Parathyroid adenoma (tissue), 2 donors: ENCODE measurements around the gene CD109.

ENCODE experiments used
- H2AFZ ChIP-seq: fragments of 300-600 bp; sonication (generic); one replicate; pipeline ENCODE4 v1.7.0; 2017; ENCODE audit warnings: antibody characterized with exemption, mild to moderate bottlenecking
- H3K27ac ChIP-seq: fragments of 300-600 bp; sonication (generic); one replicate; pipeline ENCODE4 v1.7.0; 2017
- H3K27me3 ChIP-seq: fragments of 300-600 bp; sonication (generic); one replicate; pipeline ENCODE4 v1.7.0; 2017; ENCODE audit warnings: low read length; ENCODE audit not compliant: control insufficient read depth, insufficient read depth
- H3K36me3 ChIP-seq: fragments of 300-600 bp; sonication (generic); one replicate; pipeline ENCODE4 v1.7.0; 2017; ENCODE audit warnings: low read length; ENCODE audit not compliant: control insufficient read depth, insufficient read depth
- H3K4me1 ChIP-seq: fragments of 300-600 bp; sonication (generic); one replicate; pipeline ENCODE4 v1.7.0; 2017; ENCODE audit warnings: control low read depth
- H3K4me2 ChIP-seq: fragments of 300-600 bp; sonication (generic); one replicate; pipeline ENCODE4 v1.7.0; 2017; ENCODE audit warnings: low read length
- H3K4me3 ChIP-seq: fragments of 300-600 bp; sonication (generic); one replicate; pipeline ENCODE4 v1.7.0; 2017; ENCODE audit warnings: low read depth, low read length
- H3K79me2 ChIP-seq: fragments of 300-600 bp; sonication (generic); one replicate; pipeline ENCODE4 v1.7.0; 2017; ENCODE audit warnings: control low read depth
- H3K9ac ChIP-seq: fragments of 300-600 bp; sonication (generic); one replicate; pipeline ENCODE4 v1.7.0; 2017; ENCODE audit warnings: mild to moderate bottlenecking
- H3K9me3 ChIP-seq: fragments of 300-600 bp; sonication (generic); one replicate; pipeline ENCODE4 v1.7.0; 2017; ENCODE audit warnings: low read length; ENCODE audit not compliant: control insufficient read depth
- CTCF ChIP-seq: fragments of 300-600 bp; sonication (generic); IDR thresholded peaks from one replicate; pipeline ENCODE4 v1.7.0; 2017; ENCODE audit warnings: antibody characterized with exemption, mild to moderate bottlenecking
- donor health status: primary hyperparathyroidism.

CD109 gene

DNA sequence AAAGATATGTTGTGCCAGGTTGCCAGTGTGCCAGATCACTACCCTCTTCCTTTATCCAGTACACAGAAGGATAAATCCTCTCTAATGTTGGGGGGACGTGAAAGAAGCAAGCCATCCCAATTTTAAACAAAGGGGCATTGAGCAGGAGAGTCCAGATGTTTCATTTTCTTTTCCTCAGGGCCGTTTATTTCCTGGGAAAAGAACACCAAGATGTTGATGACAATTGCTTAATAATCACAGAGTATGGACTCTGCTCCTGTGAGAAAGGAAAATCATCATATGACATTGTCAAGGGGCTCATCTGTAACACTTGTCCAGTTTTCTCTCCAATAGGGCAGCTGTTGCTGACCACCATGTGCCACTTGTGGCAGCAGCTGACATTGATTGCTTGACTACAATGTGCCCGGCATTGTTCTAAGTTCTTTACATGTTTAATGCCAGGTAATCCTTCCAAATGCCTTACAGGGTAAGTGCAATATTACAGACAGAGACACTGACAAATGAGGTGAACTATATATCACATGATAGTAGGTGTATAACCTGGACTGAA is 161.4 kb downstream of the CD109 start:
- no peak for TF ChIP-seq CTCF
- Histone ChIP-seq H3K9me3 (no peaks in the 10 kb centered on the region), H3K27ac (no peak overlapping the region), H2AFZ (no peak overlapping the region), H3K36me3 (no peaks in the 10 kb centered on the region), H3K4me2 (no peak overlapping the region), H3K4me3 (no peak overlapping the region), H3K79me2 (peaks cover 5% of the 10 kb centered on the region), H3K27me3 (no peaks in the 10 kb centered on the region), H3K4me1 (no peaks in the 10 kb centered on the region), H3K9ac (no peak overlapping the region)

GRCh38 chr6:73858376-73858775 is 162.4 kb downstream of the CD109 start:
- no peak overlapping the region for H3K9ac ChIP-seq
- no peaks in the 10 kb centered on the region for H3K79me2 ChIP-seq
- H3K4me1 ChIP-seq = no peaks in the 10 kb centered on the region
- H3K4me2 ChIP-seq = no peak overlapping the region
- H3K27ac ChIP-seq = no peak overlapping the region
- H2AFZ ChIP-seq = no peak overlapping the region
- no peaks in the 10 kb centered on the region for H3K36me3 ChIP-seq
- no peaks in the 10 kb centered on the region for H3K27me3 ChIP-seq
- H3K4me3 ChIP-seq = no peak overlapping the region
- no peaks in the 10 kb centered on the region for H3K9me3 ChIP-seq
- TF ChIP-seq CTCF = no peak

DNA sequence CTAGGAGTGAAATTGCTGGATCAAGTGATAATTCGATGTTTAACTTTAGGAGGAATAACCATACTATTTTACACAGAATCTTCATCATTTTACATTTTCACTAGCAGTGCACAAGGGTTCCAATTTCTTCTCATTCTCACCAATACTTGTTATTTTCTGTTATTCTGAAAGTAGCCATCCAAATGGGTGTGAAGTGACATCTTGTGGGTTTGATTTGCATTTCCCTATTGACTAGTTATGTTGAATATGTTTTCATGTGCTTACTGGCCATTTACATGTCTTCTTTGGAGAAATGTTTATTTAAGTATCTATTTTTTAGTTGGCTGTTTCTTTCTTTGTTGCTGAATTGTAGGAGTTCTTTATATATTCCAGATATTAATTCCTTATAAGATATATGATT is 164.3 kb downstream of the CD109 start:
- H3K79me2 ChIP-seq = no peaks in the 10 kb centered on the region
- no peak overlapping the region for H2AFZ ChIP-seq
- no peaks in the 10 kb centered on the region for H3K36me3 ChIP-seq
- no peaks in the 10 kb centered on the region for H3K4me1 ChIP-seq
- no peak overlapping the region for H3K9ac ChIP-seq
- H3K27me3 ChIP-seq = no peaks in the 10 kb centered on the region
- H3K4me2 ChIP-seq = no peak overlapping the region
- H3K9me3 ChIP-seq = no peaks in the 10 kb centered on the region
- no peak overlapping the region for H3K4me3 ChIP-seq
- TF ChIP-seq CTCF = no peak
- H3K27ac ChIP-seq = no peak overlapping the region

- TF ChIP-seq CTCF = no peak
- Histone ChIP-seq H3K27ac (no peak overlapping the region), H2AFZ (no peak overlapping the region), H3K4me3 (no peak overlapping the region), H3K79me2 (no peaks in the 10 kb centered on the region), H3K9me3 (no peaks in the 10 kb centered on the region), H3K4me2 (no peak overlapping the region), H3K4me1 (no peaks in the 10 kb centered on the region), H3K9ac (no peak overlapping the region), H3K36me3 (no peaks in the 10 kb centered on the region), H3K27me3 (no peaks in the 10 kb centered on the region)
These were observed 170.3 kb downstream of the CD109 start for GRCh38 chr6:73866305-73866704.

DNA sequence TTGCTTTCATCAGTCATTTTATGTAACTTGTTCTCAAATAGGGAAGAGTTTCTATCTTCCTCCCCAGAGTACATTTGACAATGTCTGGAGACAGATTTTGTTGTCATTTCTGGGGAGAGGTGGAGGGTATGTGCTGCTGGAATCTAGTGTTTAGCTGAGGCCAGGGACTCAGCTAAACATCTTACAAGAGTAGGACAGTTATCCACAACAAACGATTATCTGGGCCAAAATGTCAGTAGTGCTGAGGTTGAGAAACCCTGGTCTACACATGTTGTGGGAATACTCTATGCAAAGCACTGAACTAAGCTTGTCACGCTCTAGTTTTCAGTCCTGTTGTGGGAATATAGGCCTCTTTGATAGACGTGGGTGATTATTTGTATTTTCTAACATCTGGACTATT is 171.4 kb downstream of the CD109 start:
- no peak for TF ChIP-seq CTCF
- H3K9me3 ChIP-seq = no peaks in the 10 kb centered on the region
- no peak overlapping the region for H3K9ac ChIP-seq
- no peak overlapping the region for H3K4me3 ChIP-seq
- H2AFZ ChIP-seq = no peak overlapping the region
- no peaks in the 10 kb centered on the region for H3K27me3 ChIP-seq
- H3K4me1 ChIP-seq = no peaks in the 10 kb centered on the region
- H3K4me2 ChIP-seq = no peak overlapping the region
- H3K36me3 ChIP-seq = no peaks in the 10 kb centered on the region
- no peaks in the 10 kb centered on the region for H3K79me2 ChIP-seq
- H3K27ac ChIP-seq = no peak overlapping the region
